GM06990 (cell line): ENCODE results near the gene FRMPD2.

Experiments used
- DNase-seq: peaks from one replicate; pipeline ENCODE4 v3.0.0-alpha.2; 2011; ENCODE audit not compliant: insufficient read length; ENCODE audit errors: extremely low read depth
- H3K27me3 ChIP-seq: replicated peaks from 2 replicates; pipeline ENCODE4 v1.6.0; 2011; ENCODE audit warnings: low read length; ENCODE audit not compliant: control insufficient read depth, insufficient read depth
- H3K36me3 ChIP-seq: 2 replicates; pipeline ENCODE4 v1.5.1; 2011; ENCODE audit warnings: low read length; ENCODE audit not compliant: control insufficient read depth, insufficient read depth
- H3K4me3 ChIP-seq: replicated peaks from 2 replicates; pipeline ENCODE4 v1.5.1; 2011; ENCODE audit warnings: low read depth, mild to moderate bottlenecking, control low read depth, low read length
- TF ChIP-seq, protein P1 (sequence below): IDR thresholded peaks from 2 replicates; pipeline ENCODE4 v1.5.1; 2011; ENCODE audit warnings: low read length, control low read depth, mild to moderate bottlenecking, inconsistent platforms; ENCODE audit not compliant: insufficient read depth, poor library complexity, severe bottlenecking

The FRMPD2 gene

DNA sequence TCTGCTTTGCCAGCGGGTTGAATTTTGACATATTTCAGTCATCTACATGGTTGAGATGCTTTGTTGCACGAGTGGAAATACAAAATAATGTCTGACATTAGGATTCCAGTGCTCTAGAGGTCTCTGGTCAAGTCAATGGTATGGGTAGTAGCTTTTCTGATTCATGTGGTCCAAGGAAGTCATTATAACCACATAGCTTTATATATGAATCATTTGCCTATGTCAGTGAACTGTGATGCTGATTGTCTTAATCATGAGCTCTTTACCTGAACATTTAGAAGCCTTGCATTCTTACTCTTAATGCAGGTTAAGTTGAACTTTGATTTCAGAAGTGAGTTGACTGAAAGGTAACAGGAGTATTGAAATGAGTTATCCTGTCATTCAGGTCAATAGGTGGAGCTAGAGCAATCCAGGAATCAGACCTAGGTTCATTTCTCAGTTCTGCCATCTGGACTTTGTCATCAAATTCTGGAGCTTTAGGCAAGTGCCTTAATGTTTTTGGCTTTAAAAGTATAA, 35.3 kb upstream of the FRMPD2 start:
- no peak for DNase-seq
- Histone ChIP-seq H3K4me3 (no peak overlapping the region), H3K27me3 (no peaks in the 10 kb centered on the region), H3K36me3 (no peaks in the 10 kb centered on the region)
- TF ChIP-seq, protein P1, sequence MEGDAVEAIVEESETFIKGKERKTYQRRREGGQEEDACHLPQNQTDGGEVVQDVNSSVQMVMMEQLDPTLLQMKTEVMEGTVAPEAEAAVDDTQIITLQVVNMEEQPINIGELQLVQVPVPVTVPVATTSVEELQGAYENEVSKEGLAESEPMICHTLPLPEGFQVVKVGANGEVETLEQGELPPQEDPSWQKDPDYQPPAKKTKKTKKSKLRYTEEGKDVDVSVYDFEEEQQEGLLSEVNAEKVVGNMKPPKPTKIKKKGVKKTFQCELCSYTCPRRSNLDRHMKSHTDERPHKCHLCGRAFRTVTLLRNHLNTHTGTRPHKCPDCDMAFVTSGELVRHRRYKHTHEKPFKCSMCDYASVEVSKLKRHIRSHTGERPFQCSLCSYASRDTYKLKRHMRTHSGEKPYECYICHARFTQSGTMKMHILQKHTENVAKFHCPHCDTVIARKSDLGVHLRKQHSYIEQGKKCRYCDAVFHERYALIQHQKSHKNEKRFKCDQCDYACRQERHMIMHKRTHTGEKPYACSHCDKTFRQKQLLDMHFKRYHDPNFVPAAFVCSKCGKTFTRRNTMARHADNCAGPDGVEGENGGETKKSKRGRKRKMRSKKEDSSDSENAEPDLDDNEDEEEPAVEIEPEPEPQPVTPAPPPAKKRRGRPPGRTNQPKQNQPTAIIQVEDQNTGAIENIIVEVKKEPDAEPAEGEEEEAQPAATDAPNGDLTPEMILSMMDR, result peak; percentile 47

DNA sequence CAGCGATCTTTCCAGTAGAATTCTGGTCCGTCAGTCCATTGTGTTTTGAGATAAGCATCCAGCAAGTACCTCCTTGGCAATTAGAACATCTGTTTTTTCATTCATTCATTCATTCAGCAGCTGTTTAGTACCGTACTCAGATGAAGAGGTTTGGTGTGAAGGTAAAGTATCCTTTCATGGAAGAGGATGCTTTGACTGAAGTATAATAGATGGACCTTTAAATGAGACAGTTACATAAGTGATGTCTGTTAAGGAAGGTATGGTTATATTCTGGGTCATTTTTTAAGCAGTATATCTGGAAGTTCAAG, 33.2 kb upstream of the FRMPD2 start:
- Histone ChIP-seq H3K27me3 (no peaks in the 10 kb centered on the region), H3K36me3 (no peaks in the 10 kb centered on the region), H3K4me3 (peak overlapping the region; percentile 79)
- no peak for DNase-seq
- TF ChIP-seq, protein P1, result no peak

DNA sequence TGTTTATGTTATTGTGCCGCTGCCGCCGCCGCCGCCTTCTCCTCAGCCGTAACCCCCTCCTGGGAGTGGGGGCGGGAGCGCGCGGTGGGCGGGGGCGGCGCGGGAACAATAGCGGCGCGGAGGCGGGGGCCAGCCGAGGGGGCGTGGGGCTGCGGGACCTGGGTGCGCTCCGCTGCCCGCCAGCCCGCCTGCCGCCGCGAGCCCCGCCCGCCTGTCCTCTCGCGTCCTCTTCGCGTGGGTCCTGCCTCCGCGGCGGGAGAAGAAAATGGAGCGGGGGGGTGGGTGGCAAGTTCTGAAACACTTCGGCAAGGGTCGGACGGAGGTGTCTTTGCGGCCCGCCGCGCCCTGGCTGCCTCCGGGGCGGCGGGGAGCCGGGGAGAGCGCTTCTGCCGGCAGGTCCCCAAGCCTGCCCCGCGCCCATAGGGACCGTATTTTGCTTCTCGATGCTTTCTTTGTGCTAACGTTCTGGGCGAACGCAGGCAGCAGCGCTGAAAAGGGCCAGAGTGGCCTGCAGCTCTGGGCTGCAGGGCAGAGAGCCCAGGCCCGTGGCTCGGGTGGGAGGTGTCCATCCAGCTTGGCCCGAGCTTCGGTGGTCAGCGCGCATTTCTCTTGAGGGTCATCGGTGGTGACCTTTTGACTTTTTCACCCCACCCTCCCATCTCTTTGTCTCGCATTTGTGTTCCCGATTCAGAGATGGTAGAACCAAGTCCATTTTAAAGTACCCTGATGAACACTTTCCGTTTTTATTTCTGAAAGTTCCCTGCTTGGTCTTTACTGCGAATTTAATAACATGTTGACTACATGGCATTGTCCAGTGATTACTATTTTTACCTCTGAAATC, 32.6 kb upstream of the FRMPD2 start:
- Histone ChIP-seq H3K36me3 (no peaks in the 10 kb centered on the region), H3K27me3 (no peaks in the 10 kb centered on the region), H3K4me3 (peak overlapping the region; percentile 79)
- no peak for DNase-seq
- TF ChIP-seq, protein P1, result no peak

DNA sequence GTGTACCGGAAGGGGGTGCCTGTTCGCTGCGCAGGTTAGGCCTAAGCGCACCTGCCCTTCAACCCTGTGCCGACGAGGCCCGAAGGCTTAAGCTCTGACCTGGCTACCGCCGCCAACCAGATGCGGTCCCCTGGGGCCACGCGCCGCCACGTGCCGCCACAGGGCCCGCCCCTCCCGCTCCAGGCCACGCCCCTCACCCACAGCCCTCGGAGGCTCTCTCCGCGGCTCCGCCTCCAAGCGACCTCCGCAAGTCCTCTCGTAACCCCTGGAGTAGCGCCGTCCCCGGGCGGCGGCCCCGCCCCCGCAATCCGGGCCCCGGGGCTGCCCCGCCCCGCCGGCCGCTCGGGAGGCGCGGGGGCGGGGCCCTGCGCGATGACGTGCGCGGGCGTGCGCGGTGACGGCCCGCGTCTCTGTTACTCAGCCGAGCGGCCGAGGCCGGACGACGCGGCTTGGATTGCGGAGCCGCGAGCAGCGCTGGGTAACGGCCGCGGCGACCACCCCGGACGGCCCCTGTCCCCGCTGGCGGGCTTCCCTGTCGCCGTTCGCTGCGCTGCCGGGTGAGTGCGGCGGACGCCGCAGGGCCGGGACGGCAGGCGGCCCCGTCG, 31.9 kb upstream of the FRMPD2 start, which contains the start of gene MAPK8:
Gene MAPK8, plus strand, starts transcription at position 413 of the 605 bp plus-strand sequence. CDS start 94,984 bp downstream, outside the sequence.
- peak; percentile 93 for DNase-seq
- Histone ChIP-seq H3K4me3 (peak within 1 kb of the TSS; percentile 79), H3K27me3 (no peaks in the 10 kb centered on the region), H3K36me3 (no peaks in the 10 kb centered on the region)
- TF ChIP-seq, protein P1, result no peak

DNA sequence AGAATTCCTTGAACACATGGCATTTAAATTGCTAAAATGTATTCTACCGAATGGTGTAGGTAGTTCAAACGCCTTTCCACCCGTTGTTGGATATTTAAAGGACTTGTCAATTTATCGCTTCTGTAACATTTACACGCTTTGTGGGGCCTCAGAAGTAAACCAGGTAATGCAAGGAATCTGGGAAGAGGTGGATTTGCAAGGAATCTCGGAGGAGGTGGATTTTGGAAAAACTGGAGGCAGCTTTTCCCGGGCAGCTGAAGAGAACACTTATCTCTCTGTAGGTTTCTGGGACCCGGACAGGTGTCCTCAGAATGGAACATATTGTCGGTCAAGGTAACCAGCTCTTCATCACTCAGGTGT, 31.4 kb upstream of the FRMPD2 start:
- TF ChIP-seq, protein P1, result no peak
- Histone ChIP-seq H3K27me3 (no peaks in the 10 kb centered on the region), H3K36me3 (no peaks in the 10 kb centered on the region), H3K4me3 (peak overlapping the region; percentile 27)
- DNase-seq, result no peak
